ENCODE results near the gene DAB2. TPM values are rescaled to one million over a fixed set of nuclear protein-coding genes. Genes with fewer than 3 reads are reported as not detected.

DAB2 gene
- total RNA-seq, 1 donor from 2014 or later: not detected

DNA sequence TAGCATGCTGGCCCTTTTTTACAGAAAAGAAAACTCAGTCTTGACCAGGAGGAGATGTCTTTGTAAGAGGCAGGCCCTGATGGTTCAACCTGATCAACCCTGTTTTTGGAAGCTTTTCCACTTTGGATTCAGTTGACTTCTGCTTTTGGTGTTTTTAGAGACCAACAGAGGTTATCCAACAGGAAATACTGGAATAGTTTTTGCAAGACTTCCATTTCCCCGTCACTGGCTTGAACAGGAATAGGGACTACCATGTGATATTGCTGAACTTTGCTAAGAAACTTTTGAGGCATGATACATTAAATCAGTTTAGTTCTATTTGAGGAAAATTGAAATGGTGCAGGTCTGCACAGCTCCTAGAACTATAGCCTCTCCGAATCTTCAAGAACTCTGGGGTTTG, 17.1 kb upstream of the DAB2 start:
- Mint-ChIP-seq H3K27me3 (ENCODE audit: insufficient read depth) (no peaks in the 10 kb centered on the region), H3K4me3 (no peak overlapping the region), H3K36me3 (ENCODE audit: low read depth) (no peaks in the 10 kb centered on the region), H3K27ac (no peak overlapping the region), H3K9me3 (no peaks in the 10 kb centered on the region), H3K4me1 (ENCODE audit: low read depth) (no peaks in the 10 kb centered on the region)
- intact Hi-C loops (cut with micrococcal nuclease): no loop called here
- no peak for DNase-seq (ENCODE audit: low spot score)

DNA sequence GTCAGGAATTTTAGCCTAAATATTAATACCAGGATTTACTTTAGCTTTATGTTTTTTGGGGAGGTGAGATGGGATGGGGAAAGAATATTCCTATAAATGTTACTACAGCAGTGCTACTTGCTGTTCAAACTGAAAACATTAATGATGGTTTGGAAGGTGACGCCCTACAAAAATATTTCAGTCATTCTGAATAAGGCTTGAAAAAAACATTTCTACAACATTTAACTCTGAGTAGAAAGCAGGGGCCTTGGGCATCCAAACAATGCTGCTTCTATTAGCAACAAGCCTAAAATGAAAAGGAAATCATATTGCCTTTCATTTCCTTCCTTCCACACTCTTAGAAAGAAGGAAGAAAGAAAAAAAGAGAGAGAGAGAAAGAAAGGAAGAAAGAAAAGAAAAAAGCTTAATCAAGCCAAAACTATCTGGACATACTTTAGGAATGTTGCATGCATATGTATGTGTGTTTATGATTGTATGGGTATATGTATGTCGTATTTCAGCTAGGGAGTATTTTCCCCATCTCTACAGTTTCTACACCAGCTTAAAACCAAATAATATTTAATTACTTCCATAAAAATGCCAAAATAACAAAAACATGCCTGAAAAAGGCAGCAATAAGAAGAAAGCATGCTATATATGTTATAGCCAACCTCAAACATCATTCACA, 16.3 kb upstream of the DAB2 start:
- Mint-ChIP-seq H3K9me3 (no peaks in the 10 kb centered on the region), H3K27ac (no peak overlapping the region), H3K27me3 (ENCODE audit: insufficient read depth) (no peaks in the 10 kb centered on the region), H3K36me3 (ENCODE audit: low read depth) (no peaks in the 10 kb centered on the region), H3K4me1 (ENCODE audit: low read depth) (no peaks in the 10 kb centered on the region), H3K4me3 (no peak overlapping the region)
- intact Hi-C loops (cut with micrococcal nuclease): no loop called here
- DNase-seq (ENCODE audit: low spot score): no peak

DNA sequence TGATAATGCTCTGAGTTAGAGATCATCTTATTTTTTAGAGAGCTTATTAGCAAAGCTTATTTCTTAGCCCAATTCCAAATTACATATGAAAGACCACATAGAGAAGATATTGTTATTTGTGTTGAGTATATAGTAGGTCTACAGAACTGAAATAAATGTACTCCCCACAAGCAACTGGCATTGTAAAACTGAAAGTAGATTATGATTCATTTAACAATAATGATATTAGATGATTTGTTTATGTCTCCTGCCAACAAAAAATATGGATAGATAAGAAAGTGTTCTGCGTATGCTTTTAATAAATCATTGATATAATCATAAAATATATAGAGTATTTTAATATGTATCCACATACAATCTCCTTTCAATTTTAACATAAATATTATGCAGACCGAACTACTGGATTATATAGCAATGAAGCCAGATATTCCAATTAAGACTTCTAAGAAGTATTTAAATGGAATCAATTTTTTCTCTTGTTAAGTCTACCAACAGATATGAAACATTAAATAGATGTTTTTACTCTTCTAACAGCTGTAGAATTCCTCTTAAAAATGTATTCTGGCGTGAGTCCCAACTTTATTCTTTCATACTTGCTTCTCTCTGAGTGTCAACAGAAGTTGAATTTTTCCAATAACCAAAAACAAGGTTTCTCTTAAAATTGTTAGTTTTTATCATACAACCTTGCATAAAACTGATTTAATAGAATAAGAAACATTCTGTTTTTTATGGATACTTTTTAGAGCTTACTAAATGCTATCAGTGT, 15.6 kb upstream of the DAB2 start:
- Mint-ChIP-seq H3K27ac (no peak overlapping the region), H3K4me1 (ENCODE audit: low read depth) (no peaks in the 10 kb centered on the region), H3K4me3 (no peak overlapping the region), H3K9me3 (no peaks in the 10 kb centered on the region), H3K36me3 (ENCODE audit: low read depth) (no peaks in the 10 kb centered on the region), H3K27me3 (ENCODE audit: insufficient read depth) (no peaks in the 10 kb centered on the region)
- no peak for DNase-seq (ENCODE audit: low spot score)
- intact Hi-C loops (cut with micrococcal nuclease): no loop called here

DNA sequence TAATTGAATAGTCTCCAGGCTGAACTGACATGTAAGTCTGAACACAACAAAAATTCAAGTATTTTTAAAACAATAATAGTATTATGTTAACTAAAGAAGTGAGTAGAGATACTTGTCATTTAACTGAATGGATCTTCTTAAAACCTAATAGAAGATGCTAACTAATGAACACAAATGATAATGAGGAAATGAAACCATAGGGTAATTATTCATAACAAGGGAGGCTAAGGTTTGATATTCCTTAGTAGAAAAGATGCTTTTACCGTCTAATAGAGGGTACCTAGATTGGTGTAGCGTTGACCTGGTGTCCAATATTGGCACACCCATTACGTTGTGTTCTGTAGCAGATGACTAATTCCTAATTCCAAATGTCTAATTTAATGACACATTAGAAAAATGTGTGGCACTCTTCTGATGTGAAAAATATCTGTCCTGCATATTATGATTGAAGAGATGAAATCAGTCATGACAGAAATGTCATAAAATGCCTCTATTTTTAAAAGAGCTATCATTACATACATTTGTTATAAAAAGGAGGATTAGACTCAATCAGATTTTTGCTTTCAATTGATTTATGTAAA, 14.9 kb upstream of the DAB2 start:
- DNase-seq (ENCODE audit: low spot score): no peak
- no peaks in the 10 kb centered on the region for H3K27me3 Mint-ChIP-seq (ENCODE audit: insufficient read depth)
- H3K9me3 Mint-ChIP-seq: no peaks in the 10 kb centered on the region
- no peaks in the 10 kb centered on the region for H3K36me3 Mint-ChIP-seq (ENCODE audit: low read depth)
- intact Hi-C loops (cut with micrococcal nuclease): no loop called here
- no peak overlapping the region for H3K27ac Mint-ChIP-seq
- H3K4me1 Mint-ChIP-seq (ENCODE audit: low read depth): no peaks in the 10 kb centered on the region
- no peak overlapping the region for H3K4me3 Mint-ChIP-seq

DNA sequence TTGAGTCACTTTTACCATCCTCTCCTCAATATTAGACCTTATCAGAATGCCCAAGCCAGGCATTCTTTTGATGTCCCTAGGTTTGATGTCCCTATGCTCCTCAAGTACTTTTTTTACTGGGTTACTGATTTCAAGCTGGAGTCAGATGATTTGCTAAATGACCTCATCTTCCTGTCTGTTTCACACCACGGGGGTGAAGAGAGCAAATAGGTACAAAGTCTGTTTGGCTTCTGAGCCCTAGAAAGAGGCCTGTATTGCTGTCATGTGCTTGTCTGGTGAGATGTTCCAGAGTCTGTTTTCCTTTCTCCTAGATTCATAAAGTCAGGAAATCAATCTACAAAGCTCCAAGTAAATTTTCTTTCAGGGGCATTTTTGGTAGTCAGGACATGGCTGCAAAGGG, 12.7 kb upstream of the DAB2 start:
- no peak overlapping the region for H3K4me3 Mint-ChIP-seq

DNA sequence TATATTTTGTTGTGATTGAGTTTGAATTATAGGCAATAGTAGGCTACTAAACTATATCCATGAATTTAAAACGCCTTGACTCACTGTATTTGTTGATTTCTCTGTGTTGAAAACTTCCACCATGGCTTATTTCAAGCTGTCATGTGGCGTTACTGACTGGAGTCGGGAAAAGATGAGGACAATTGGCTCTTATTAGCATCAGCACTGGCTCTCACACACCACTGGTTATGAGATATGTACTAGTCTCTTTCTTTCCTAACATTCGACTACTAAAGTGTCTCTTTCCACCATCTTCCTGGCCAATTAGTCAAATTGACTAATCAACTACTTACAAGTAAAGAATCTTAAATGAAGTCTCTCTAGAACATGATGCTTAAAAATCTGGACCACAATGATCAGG, 9.1 kb upstream of the DAB2 start:
- intact Hi-C loops (cut with micrococcal nuclease): no loop called here
- Mint-ChIP-seq H3K27ac (no peak overlapping the region), H3K4me3 (no peak overlapping the region), H3K27me3 (ENCODE audit: insufficient read depth) (no peaks in the 10 kb centered on the region), H3K36me3 (ENCODE audit: low read depth) (no peaks in the 10 kb centered on the region), H3K9me3 (no peaks in the 10 kb centered on the region), H3K4me1 (ENCODE audit: low read depth) (no peaks in the 10 kb centered on the region)
- no peak for DNase-seq (ENCODE audit: low spot score)

More for the DNA sequence above, 12.7 kb upstream of the DAB2 start:
- DNase-seq (ENCODE audit: low spot score): no peak
- H3K27me3 Mint-ChIP-seq (ENCODE audit: insufficient read depth): no peaks in the 10 kb centered on the region
- no peaks in the 10 kb centered on the region for H3K4me1 Mint-ChIP-seq (ENCODE audit: low read depth)
- no peaks in the 10 kb centered on the region for H3K36me3 Mint-ChIP-seq (ENCODE audit: low read depth)
- no peak overlapping the region for H3K27ac Mint-ChIP-seq
- intact Hi-C loops (cut with micrococcal nuclease): no loop called here
- H3K9me3 Mint-ChIP-seq: no peaks in the 10 kb centered on the region

DNA sequence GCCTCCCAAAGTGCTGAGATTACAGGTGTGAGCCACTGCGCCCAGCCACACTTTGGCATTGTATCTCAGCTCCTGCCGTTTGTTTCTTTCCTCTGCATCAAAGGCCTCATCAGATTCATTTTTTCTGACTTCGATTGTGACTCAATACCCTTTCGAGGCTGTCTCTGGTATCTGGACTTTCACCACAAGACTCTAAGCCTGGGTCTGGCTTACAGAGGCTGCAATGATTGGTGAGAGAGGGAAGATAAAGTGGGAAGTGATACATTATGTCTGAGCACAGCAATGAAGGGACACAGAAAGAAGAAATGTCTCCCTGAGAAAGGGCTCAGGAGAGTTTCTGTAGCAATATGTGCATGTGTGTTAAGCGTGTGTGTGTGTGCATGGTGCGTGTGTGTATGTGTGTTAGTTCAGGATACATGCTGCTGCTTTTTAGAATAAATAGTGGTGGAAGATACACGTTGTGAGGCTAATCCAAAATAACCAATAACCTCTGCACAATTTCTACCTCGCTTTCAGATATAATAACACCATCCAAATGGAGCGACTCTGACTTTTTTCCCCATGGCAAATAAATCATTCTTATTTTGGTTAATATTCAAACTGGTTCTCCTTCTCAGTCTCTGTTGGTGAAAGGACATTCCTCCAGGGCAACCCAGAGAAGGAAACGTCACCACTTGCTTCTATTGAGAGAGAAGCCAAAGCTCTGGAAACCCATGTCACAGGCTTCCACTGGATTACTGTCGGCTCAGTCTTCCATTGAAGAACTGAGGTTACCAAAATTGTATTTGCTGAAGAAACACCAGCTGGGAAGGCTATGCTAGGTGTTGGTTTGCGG, 8.1 kb upstream of the DAB2 start:
- no peak overlapping the region for H3K27ac Mint-ChIP-seq
- peaks cover 6% of the 10 kb centered on the region for H3K27me3 Mint-ChIP-seq (ENCODE audit: insufficient read depth)
- no peak for DNase-seq (ENCODE audit: low spot score)
- no peak overlapping the region for H3K4me3 Mint-ChIP-seq
- H3K9me3 Mint-ChIP-seq: no peaks in the 10 kb centered on the region
- H3K4me1 Mint-ChIP-seq (ENCODE audit: low read depth): no peaks in the 10 kb centered on the region
- H3K36me3 Mint-ChIP-seq (ENCODE audit: low read depth): no peaks in the 10 kb centered on the region
- intact Hi-C loops (cut with micrococcal nuclease): no loop called here

DNA sequence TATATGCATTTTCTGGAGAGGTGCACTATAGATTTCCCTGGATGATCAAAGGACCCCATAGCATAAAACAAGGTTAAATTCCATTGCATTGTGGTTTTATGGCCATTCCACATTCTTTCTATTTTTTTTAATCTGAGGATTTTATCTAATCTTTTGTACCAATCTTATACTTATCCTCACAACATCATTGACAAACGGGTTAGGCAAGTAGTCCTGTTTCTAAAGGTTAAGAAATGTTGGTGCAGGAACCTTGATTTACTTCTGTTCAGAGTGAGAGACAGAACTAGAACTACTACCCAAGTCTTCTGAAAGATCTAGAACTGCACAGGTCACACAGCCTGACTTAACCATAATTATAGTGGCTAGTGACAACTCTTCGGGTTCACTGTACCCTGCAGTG, 5.7 kb upstream of the DAB2 start:
- Mint-ChIP-seq H3K27me3 (ENCODE audit: insufficient read depth) (peaks cover 24% of the 10 kb centered on the region), H3K9me3 (no peaks in the 10 kb centered on the region), H3K27ac (no peak overlapping the region), H3K36me3 (ENCODE audit: low read depth) (no peaks in the 10 kb centered on the region), H3K4me1 (ENCODE audit: low read depth) (no peaks in the 10 kb centered on the region), H3K4me3 (no peak overlapping the region)
- intact Hi-C loops (cut with micrococcal nuclease): no loop called here
- DNase-seq (ENCODE audit: low spot score): no peak

DNA sequence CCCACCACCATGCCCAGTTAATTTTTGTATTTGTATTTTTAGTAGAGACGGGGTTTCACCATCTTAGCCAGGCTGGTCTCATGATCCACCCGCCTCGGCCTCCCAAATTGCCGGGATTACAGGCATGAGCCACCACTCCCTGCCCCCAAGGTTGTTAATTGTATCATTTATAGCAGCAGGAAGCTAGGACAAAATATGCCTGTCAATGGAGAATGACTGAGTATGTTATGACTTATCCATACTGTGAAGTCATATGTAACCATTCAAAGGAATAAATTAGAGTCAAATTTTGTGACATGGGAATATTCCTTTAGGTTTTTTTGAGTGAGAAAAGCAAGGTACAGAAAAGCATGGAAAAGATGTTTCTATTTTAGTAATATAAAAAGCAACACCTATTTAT, 3.9 kb upstream of the DAB2 start:
- Mint-ChIP-seq H3K4me3 (no peak overlapping the region), H3K9me3 (no peaks in the 10 kb centered on the region), H3K36me3 (ENCODE audit: low read depth) (no peaks in the 10 kb centered on the region), H3K27me3 (ENCODE audit: insufficient read depth) (peaks cover 41% of the 10 kb centered on the region), H3K4me1 (ENCODE audit: low read depth) (no peaks in the 10 kb centered on the region), H3K27ac (no peak overlapping the region)
- DNase-seq (ENCODE audit: low spot score): no peak
- intact Hi-C loops (cut with micrococcal nuclease): no loop called here

DNA sequence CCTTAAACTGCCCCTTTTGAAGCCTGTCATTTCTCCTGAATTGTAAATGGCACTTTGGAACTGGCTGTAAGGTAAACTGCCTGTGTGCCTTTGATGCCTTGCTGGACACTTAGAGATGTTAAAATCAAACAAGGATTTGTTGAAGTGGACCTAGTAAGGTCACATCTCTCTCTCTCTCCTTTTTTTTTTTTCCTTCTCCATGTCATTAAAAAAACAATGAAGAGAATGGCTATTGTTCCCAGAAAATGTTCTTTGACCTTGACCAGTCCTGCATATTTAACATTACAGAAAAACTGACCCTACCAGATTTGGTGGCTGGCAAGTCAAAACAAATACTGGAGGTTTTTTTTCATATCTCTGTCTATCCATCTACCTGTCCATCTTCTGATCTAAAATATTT, 2.9 kb upstream of the DAB2 start:
- Mint-ChIP-seq H3K4me1 (ENCODE audit: low read depth) (no peaks in the 10 kb centered on the region), H3K27ac (no peak overlapping the region), H3K36me3 (ENCODE audit: low read depth) (no peaks in the 10 kb centered on the region), H3K9me3 (no peaks in the 10 kb centered on the region), H3K27me3 (ENCODE audit: insufficient read depth) (peaks cover 51% of the 10 kb centered on the region), H3K4me3 (no peak overlapping the region)
- DNase-seq (ENCODE audit: low spot score): no peak
- intact Hi-C loops (cut with micrococcal nuclease): no loop called here

DNA sequence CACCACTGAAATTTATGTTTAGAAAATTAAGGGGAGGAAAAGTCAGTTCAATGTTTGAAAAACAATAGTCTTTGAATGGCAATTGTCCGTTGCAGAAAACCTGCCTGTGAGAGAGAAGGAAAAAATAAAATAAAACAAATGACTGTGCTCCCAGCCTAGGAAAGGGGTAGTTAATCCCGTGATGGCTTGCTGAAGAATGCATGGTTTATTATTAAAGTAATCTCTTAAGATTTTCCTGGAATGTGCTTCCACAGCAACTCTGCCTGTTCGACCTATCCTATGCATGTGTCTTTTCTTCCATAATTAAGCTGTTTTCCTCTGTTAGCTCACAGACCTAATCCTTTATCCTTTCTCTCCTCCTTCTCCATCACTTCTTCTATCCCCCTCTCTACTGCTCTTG, 2.4 kb upstream of the DAB2 start:
- H3K27ac Mint-ChIP-seq: no peak overlapping the region
- H3K9me3 Mint-ChIP-seq: no peaks in the 10 kb centered on the region
- no peak overlapping the region for H3K4me3 Mint-ChIP-seq
- DNase-seq (ENCODE audit: low spot score): no peak
- H3K36me3 Mint-ChIP-seq (ENCODE audit: low read depth): no peaks in the 10 kb centered on the region
- H3K27me3 Mint-ChIP-seq (ENCODE audit: insufficient read depth): peaks cover 54% of the 10 kb centered on the region
- intact Hi-C loops (cut with micrococcal nuclease): no loop called here
- no peaks in the 10 kb centered on the region for H3K4me1 Mint-ChIP-seq (ENCODE audit: low read depth)

DNA sequence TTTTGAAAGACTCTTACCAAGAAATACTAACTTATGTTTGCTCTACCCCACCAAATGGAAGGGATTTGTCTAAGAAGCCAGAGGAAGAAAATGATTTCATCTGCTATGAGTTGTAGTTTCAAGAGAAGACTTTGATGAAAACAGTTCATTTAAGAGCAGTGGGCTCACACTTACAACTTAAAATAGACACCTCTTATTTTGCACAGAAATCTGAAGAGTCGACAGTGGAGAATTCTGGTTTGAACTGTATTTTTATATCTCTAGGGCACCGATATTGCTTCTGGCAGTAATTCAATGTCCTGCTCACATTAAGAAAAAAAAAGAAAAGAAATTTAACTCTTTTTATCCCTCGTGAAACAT, 1.9 kb upstream of the DAB2 start:
- no peaks in the 10 kb centered on the region for H3K4me1 Mint-ChIP-seq (ENCODE audit: low read depth)
- no peaks in the 10 kb centered on the region for H3K36me3 Mint-ChIP-seq (ENCODE audit: low read depth)
- H3K9me3 Mint-ChIP-seq: no peaks in the 10 kb centered on the region
- no peak overlapping the region for H3K4me3 Mint-ChIP-seq
- DNase-seq (ENCODE audit: low spot score): no peak
- H3K27me3 Mint-ChIP-seq (ENCODE audit: insufficient read depth): peaks cover 55% of the 10 kb centered on the region
- intact Hi-C loops (cut with micrococcal nuclease): no loop called here
- H3K27ac Mint-ChIP-seq: no peak overlapping the region

Measured in activated T-helper 1 cell treated with anti-CD3 and anti-CD28 coated beads, Interleukin-12 subunit alpha, Interleukin-12 subunit beta, Interleukin-2, Interleukin-4 antibody, amounts not matched to agents 30 ng/mL and 10 ng/mL and 1 ng/mL, durations not matched to agents 14 hours and 24 hours and 36 hours (primary cell).